AG04449 (cell line): Measurements from ENCODE around the gene PLRG1.

Experiments used
- CTCF ChIA-PET: fragments of 350-600 bp; formaldehyde crosslinking; extraction: SDS; loops from one replicate; lab custom pipeline; 2021; ENCODE audit warnings: antibody characterized with exemption; lab: Yijun Ruan, JAX
- POLR2A ChIA-PET: fragments of 400-600, 350-600 bp; formaldehyde crosslinking; extraction: SDS; loops from one replicate; lab custom pipeline; 2020; ENCODE audit warnings: antibody characterized with exemption, inconsistent platforms; lab: Yijun Ruan, JAX
- DNase-seq: peaks from one replicate; pipeline ENCODE4 v3.0.0-alpha.2; 2010; ENCODE audit warnings: low read depth, low spot score
- H3K4me3 ChIP-seq: 2 replicates; pipeline ENCODE4 v1.5.1; 2011; ENCODE audit warnings: low read depth, mild to moderate bottlenecking, control low read depth, low read length
- CTCF ChIP-seq: IDR thresholded peaks from one replicate; pipeline ENCODE4 v1.5.1; 2011; ENCODE audit warnings: mild to moderate bottlenecking, moderate library complexity, low read length, control low read depth, inconsistent platforms; ENCODE audit not compliant: insufficient read depth; ENCODE audit errors: missing control alignments

Gene PLRG1

GRCh38 chr4:154559494-154560418 is 9.6 kb upstream of the PLRG1 start:
- ChIA-PET POLR2A (interaction anchor here (1.1 kb wide), 1 partner anchor 10 kb away, joined by 5 read pairs; the partner anchor contains the start of gene PLRG1), CTCF (interaction anchor here (0.7 to 8.4 kb wide), 24 partner anchors 8 to 1228 kb away, joined by 3 to 353 read pairs (median 4); partner anchors contain the start of genes FGA, FGG, PLRG1 and RBM46)
- TF ChIP-seq CTCF = peak; percentile 59
- no peak for DNase-seq
- H3K4me3 ChIP-seq = no peak overlapping the region

- no peak for DNase-seq
- CTCF ChIA-PET = interaction anchor here (0.7 to 8.4 kb wide), 24 partner anchors 9 to 1228 kb away, joined by 3 to 353 read pairs (median 4); partner anchors contain the start of genes FGA, FGG, PLRG1 and RBM46
- H3K4me3 ChIP-seq = no peak overlapping the region
- TF ChIP-seq CTCF = no peak
- POLR2A ChIA-PET = interaction anchor here (1.1 kb wide), 1 partner anchor 9 kb away, joined by 5 read pairs; the partner anchor contains the start of gene PLRG1
Observed at GRCh38 chr4:154559141-154559493, 8.9 kb upstream of the PLRG1 start.

DNA sequence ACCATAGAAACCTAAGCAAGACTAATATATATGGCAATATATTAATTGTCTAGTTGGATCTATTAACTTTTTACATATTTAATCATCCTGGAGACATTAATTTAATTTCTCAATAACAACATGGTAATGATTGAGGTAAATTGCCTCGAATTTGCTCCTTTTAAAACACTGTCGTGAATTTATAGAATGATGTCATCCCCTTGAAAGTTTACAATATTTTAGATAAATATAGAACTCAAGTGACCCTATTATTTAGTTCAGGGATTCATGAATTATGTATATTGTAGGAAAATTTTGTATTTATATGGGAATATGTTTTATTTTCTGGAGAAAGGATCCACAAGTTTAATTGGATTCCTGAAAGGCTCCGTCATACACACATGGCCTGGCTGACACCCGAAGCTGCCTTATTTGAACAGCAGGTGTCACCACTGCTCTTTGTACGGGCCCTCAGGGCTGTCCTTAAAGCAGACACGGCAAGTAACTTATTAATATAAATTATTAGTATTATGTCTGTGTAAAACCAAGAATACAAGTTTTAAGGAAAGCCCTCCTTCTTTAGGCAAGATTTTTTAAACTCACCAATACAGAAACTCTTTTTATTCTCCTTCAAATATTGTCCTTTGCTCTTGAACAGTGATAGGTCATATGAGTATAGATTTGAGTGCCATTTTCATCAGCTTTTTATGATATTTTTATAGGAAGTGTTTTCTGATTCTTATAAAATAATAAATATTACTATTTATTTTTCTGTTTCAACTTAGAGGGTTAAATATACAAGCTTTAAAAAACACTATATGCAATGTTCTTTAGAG is 1.9 kb upstream of the PLRG1 start:
- peak; percentile 60 for TF ChIP-seq CTCF
- CTCF ChIA-PET = interaction anchor here (0.6 to 6.6 kb wide), 23 partner anchors 7 to 823 kb away, joined by 3 to 128 read pairs (median 4); partner anchors contain the start of genes FGB, FGG and RBM46
- POLR2A ChIA-PET = interaction anchor here (0.6 kb wide), 1 partner anchor 1402 kb away, joined by 3 read pairs; the partner anchor contains the start of gene CTSO
- peak; percentile 55 for DNase-seq
- no peak overlapping the region for H3K4me3 ChIP-seq

DNA sequence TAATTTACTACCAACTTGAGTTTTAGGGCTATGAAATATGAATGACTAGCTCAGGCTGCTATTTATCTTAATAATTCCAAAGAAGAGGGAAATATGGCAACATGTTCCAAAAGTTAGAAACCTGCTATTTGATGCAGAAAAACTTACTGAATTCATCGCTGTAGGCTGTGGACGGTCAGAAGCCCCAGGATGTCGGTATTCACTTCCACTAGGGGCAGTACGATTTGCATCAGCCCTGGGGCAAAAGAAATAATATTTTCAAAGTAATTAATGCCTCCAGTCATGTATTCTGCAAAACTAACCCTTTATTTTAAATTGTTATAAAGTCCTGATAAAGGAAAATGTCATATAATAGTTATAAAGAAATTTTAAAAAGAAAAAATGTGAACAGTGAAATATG is 4.5 kb downstream of the PLRG1 start:
- no peak overlapping the region for H3K4me3 ChIP-seq
- no peak for TF ChIP-seq CTCF
- DNase-seq = no peak
- ChIA-PET CTCF (interaction anchor here (2.1 kb wide), 1 partner anchor 9 kb away, joined by 5 read pairs; no protein-coding TSS in a partner anchor), POLR2A (no interaction called here)

DNA sequence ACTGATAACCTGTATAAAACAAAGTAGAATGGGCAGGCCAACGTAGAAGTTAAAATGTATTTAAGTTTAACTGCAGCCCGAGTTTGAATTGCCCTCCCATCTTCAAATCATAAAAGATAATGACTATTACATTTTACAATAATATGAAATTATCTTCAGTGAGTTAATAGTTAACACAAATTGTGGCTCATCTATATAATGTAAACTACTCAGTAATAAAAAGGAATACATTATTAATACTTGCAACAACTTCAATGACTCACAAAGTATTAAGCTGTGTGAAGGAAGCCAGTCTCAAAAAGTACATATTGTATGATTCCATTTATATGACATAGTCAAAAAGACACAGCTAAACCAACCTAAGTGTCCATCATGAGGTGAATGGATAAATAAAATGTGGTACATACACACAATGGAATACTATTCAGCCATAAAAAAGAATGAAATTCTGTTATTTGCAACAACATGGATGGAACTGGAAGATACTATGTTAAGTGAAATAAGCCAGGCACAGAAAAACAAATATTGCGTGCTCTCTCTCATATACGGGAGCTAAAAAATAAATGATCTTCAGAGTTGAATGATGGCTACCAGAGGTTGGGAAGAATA is 7.8 kb downstream of the PLRG1 start:
- CTCF ChIA-PET = no interaction called here
- TF ChIP-seq CTCF = no peak
- no peak for DNase-seq
- POLR2A ChIA-PET = no interaction called here
- H3K4me3 ChIP-seq = no peak overlapping the region
